Chondrocyte (in vitro differentiated cells): ENCODE results near the gene CYP4A22. TPM values are rescaled to one million over a fixed set of nuclear protein-coding genes. Genes with fewer than 3 reads are reported as not detected.

Experiments used
- DNase-seq: peaks from one replicate; pipeline ENCODE4 v3.0.0; 2021; ENCODE audit warnings: mixed read lengths, low spot score
- H3K27ac Mint-ChIP-seq: one replicate; pipeline ENCODE4 v1.8.0; 2021; ENCODE audit warnings: mild to moderate bottlenecking, moderate library complexity, mixed read lengths; ENCODE audit not compliant: unreplicated experiment
- H3K27me3 Mint-ChIP-seq: 2 replicates; pipeline ENCODE4 v1.8.0; 2021; ENCODE audit warnings: low read depth, mixed read lengths
- H3K36me3 Mint-ChIP-seq: 2 replicates; pipeline ENCODE4 v1.8.0; 2021; ENCODE audit warnings: low read depth, mixed read lengths
- H3K4me1 Mint-ChIP-seq: 2 replicates; pipeline ENCODE4 v1.8.0; 2021; ENCODE audit warnings: low read depth, mild to moderate bottlenecking, mixed read lengths
- H3K4me3 Mint-ChIP-seq: one replicate; pipeline ENCODE4 v1.8.0; 2021; ENCODE audit warnings: mild to moderate bottlenecking, moderate library complexity, mixed read lengths; ENCODE audit not compliant: unreplicated experiment
- H3K9me3 Mint-ChIP-seq: 2 replicates; pipeline ENCODE4 v1.8.0; 2021; ENCODE audit warnings: low read depth, mixed read lengths
- total RNA-seq: library from RNA; stranded (reverse); gene quantifications from 3 replicates; pipeline ENCODE4 v1.2.1, GENCODE V29; 2021
- TF ChIP-seq, protein P1 (sequence below): fragments of 200-600 bp; sonication (generic); IDR thresholded peaks from 2 replicates; pipeline ENCODE4 v1.5.0; 2021; ENCODE audit warnings: antibody characterized with exemption, mild to moderate bottlenecking, moderate library complexity

Gene CYP4A22
- total RNA-seq, 1 donor from 2014 or later, result not detected

DNA sequence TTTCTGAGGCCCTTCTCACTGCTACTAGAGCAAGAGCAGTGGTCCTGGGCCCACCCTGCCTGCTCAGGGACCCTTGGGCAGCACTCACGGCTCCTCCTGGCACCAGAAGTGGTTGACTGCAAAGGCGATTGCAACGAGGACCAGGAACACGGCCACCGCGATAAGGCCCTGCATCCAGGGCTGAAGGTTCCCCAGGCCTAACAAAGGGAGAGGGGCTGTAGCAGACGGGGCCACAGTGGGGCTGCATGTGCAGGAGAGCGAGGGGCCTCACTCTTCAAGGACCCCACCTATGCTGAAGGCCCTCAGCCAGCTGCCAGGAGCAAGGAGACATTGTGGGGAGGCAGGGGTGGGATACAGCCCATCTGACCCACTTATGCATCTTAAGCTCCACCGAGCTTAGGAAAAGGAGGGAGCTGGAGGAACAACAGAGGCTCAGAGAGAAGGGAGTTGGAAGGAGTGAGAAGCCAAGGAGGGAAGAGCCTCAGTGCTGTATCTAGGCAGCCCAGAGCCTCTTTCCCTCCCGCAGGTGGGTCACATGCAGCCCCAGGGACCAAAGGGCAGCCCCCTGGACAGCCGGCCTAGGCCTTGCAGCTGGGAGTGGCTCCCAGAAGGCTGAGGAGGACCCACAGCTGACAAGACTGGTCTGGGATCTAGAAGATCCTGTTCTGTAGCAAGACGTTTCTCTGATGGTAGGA lies 50.1 kb downstream of the CYP4A22 start:
- TF ChIP-seq, protein P1, sequence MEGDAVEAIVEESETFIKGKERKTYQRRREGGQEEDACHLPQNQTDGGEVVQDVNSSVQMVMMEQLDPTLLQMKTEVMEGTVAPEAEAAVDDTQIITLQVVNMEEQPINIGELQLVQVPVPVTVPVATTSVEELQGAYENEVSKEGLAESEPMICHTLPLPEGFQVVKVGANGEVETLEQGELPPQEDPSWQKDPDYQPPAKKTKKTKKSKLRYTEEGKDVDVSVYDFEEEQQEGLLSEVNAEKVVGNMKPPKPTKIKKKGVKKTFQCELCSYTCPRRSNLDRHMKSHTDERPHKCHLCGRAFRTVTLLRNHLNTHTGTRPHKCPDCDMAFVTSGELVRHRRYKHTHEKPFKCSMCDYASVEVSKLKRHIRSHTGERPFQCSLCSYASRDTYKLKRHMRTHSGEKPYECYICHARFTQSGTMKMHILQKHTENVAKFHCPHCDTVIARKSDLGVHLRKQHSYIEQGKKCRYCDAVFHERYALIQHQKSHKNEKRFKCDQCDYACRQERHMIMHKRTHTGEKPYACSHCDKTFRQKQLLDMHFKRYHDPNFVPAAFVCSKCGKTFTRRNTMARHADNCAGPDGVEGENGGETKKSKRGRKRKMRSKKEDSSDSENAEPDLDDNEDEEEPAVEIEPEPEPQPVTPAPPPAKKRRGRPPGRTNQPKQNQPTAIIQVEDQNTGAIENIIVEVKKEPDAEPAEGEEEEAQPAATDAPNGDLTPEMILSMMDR, result no peak
- Mint-ChIP-seq H3K27me3 (peaks cover 9% of the 10 kb centered on the region), H3K4me3 (no peak overlapping the region), H3K9me3 (no peaks in the 10 kb centered on the region), H3K27ac (no peak overlapping the region), H3K4me1 (peaks cover 22% of the 10 kb centered on the region), H3K36me3 (no peaks in the 10 kb centered on the region)
- no peak for DNase-seq

DNA sequence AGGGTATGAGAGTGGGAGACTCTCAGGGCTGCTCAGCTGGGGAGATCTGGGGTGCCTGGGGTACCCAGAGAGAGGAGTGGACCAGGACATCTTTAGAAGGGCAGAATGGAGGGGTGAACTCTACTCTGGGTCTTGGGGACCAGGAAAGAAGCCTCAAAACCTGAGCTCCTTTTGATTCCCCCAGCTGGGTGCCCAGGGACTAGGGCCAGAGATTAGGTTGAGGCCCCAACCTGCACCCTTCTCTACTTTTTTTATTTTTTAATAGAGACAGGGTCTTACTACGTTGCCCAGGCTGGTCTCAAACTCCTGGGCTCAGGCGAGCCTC lies 50.6 kb downstream of the CYP4A22 start:
- Mint-ChIP-seq H3K4me1 (peaks cover 25% of the 10 kb centered on the region), H3K4me3 (no peak overlapping the region), H3K27ac (no peak overlapping the region), H3K9me3 (no peaks in the 10 kb centered on the region), H3K27me3 (peaks cover 9% of the 10 kb centered on the region), H3K36me3 (no peaks in the 10 kb centered on the region)
- TF ChIP-seq, protein P1, result no peak
- DNase-seq, result no peak

DNA sequence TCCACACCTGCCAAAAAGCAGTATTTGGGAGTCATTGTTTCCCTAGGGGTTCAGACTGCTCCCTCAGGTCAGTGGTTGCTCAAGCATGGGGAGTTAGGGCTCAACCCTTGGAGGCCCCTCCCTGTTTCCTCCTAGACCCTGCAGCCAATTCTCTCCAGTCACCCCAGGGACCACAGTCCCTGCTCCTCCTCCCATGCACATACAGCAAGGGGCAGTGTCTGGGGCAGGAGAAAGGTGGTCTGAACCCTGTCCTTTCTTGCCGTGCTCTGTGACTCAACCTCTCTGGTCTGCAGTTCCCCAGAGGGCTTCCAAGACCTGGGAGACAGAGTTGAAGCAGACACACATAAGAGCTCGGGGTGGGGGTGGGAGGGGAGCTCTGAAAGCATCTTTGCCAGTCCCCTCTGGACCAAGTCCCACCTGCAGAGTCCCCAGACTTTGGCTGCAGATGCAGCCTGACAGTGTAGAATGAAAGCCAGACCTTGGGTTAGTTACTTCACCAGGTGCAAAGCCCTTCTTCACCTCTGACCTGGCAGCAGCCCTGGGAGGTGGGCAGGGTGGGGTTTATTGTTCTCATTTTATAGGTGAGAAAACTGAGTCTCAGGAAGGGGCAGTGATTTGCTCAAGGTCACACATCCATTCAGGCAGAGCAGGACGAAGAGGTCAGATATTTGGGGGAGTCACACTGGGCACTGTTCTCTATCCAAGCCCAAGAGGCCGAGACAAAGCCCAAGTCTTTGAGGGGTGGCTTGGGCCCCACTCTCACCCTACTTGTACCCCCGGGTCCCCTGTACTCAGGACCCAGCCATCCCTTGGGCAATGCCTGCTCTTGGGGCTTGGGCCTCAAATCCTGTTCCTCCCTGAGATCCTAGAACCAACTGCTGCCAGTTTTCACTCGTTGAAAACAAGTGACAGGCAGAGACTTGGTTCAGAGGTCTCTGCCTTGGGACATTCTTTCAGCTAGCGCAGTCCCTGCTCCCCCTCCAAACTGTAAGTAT lies 51.8 kb downstream of the CYP4A22 start:
- Mint-ChIP-seq H3K9me3 (no peaks in the 10 kb centered on the region), H3K36me3 (no peaks in the 10 kb centered on the region), H3K4me3 (no peak overlapping the region), H3K4me1 (peaks cover 27% of the 10 kb centered on the region), H3K27ac (no peak overlapping the region), H3K27me3 (peaks cover 10% of the 10 kb centered on the region)
- no peak for DNase-seq
- TF ChIP-seq, protein P1, result no peak

DNA sequence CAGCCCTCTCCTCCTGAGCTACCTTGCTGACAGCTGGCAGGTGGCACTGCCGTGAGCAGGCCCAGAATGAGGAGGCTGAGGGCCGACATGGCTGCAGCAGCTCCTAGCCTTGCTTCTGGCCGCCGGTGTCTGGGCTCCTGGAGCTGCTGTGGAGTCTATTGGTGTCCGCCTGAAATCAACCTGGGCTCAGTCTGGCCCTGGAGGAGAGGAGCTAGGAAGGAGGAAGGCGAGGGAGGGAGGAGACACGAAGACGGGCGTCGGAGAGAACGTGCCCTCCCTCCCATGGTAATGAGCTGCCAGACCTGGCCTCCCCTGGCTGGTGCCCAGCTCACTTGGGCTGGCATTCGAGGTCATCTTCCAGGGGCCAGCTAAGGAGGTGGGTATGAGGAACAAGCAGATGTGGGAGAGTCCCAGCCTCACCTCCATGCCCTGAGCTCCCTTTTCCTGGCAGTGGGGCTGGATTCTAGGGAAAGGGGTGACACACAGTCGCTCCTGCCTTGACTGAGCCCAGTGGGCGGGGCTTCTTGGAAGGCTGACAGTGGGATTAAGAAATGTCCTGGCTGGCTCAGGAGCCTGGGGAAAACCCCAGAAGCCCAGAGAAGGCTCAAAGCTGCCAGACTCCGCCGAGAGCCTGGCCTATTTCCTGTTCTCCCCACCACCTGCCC lies 52.7 kb downstream of the CYP4A22 start, which contains the start of gene PDZK1IP1:
TSS of gene PDZK1IP1 (minus strand) at position 193 of the 665 bp plus-strand sequence. CDS start at position 89, 104 bp downstream.
- Mint-ChIP-seq H3K36me3 (no peaks in the 10 kb centered on the region), H3K27ac (peak within 1 kb of the TSS; percentile 63), H3K27me3 (peaks cover 10% of the 10 kb centered on the region), H3K4me3 (no peak within 1 kb of the TSS), H3K4me1 (peaks cover 27% of the 10 kb centered on the region), H3K9me3 (no peaks in the 10 kb centered on the region)
- no peak for DNase-seq
- TF ChIP-seq, protein P1, result no peak

DNA sequence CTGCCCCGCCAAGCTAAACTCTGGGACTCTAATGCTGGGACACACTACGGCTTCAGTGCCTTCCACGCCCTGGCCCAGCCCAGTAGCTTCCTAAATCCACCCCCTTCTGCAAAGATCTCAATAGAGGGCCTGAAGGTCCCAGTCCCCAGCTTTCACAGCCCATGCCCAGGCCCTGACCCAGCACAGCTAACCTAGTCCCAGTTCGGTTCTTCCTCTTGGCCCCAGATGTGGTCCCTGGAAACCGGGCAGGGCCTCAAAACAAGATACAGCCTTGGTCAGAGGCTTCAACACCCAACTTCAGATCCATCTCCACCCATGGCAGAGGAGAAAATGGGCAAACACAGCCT lies 53.2 kb downstream of the CYP4A22 start:
- no peak for DNase-seq
- peak overlapping the region; percentile 63 for H3K27ac Mint-ChIP-seq

More for the DNA sequence above, 53.2 kb downstream of the CYP4A22 start:
- no peaks in the 10 kb centered on the region for H3K36me3 Mint-ChIP-seq
- H3K4me1 Mint-ChIP-seq, result peaks cover 27% of the 10 kb centered on the region
- TF ChIP-seq, protein P1, result no peak
- no peaks in the 10 kb centered on the region for H3K9me3 Mint-ChIP-seq
- peaks cover 6% of the 10 kb centered on the region for H3K27me3 Mint-ChIP-seq
- no peak overlapping the region for H3K4me3 Mint-ChIP-seq
